G401 (cell line): ENCODE measurements around the gene HRH1. TPM values are rescaled to one million over a fixed set of nuclear protein-coding genes. Genes with fewer than 3 reads are reported as not detected.

Source experiments
- DNase-seq: peaks from one replicate; pipeline ENCODE4 v3.0.0-alpha.2; 2015; ENCODE audit warnings: low spot score
- in situ Hi-C: cut with HindIII; loops from 2 replicates; pipeline ENCODE4 v1.10.0; 2016; ENCODE audit warnings: low sequenced_read_pairs, mixed read lengths
- total RNA-seq: library from RNA; depleted of rRNA; stranded (reverse); fragments of >200 nt; shearing (Covaris generic); gene quantifications from 2 replicates; pipeline ENCODE4 v1.2.3, GENCODE V29; 2014; rRNA removed

The HRH1 gene
- total RNA-seq, 1 experiment from 2014 or later: not detected

DNA sequence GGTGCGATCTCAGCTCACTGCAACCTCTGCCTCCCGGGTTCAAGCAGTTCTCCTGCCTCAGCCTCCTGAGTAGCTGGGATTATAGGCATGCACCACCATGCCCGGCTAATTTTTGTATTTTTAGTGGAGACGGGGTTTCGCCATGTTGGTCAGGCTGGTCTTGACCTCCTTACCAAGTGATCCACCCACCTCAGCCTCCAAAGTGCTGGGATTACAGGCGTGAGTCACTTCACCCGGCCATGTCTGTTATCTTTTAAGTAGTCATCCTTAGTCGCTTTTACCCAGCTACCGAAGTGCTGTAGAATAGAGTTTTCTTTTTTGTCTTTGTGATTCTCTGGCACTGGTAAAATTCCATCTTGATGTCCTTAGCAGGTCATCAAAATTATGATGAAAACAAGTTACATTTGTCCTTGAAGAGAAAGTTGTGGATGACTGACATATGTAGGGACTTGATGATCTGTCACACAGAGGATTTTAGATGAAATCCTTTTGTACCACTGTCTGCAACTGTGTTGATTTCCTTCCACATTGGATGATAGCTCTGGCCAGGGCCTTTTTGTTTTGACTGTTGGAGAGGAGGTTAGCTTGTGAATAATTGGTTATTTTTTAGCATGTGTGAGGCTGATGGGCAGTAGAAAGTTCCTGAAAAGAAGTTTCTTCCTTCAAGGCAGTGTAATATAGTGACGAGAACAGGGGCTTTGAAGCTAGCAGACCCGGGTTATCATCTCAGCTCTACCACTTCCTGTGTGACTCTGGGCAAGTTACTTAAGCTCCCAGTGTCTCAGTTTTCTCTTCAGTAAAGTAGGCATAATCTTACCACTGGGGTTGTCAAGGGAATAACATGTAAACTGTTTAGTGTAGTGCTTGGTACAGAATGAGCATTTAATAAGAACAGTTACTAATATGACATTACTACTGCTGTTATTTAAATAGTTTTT, 136.7 kb downstream of the HRH1 start:
- no peak for DNase-seq
- in situ Hi-C loops: no loop called here

- DNase-seq: no peak
- in situ Hi-C loops: no loop called here
Observed at GRCh38 chr3:11291808-11292207, 137.5 kb downstream of the HRH1 start.

GRCh38 chr3:11297126-11297525, 142.8 kb downstream of the HRH1 start:
- in situ Hi-C loops: no loop called here
- no peak for DNase-seq

DNA sequence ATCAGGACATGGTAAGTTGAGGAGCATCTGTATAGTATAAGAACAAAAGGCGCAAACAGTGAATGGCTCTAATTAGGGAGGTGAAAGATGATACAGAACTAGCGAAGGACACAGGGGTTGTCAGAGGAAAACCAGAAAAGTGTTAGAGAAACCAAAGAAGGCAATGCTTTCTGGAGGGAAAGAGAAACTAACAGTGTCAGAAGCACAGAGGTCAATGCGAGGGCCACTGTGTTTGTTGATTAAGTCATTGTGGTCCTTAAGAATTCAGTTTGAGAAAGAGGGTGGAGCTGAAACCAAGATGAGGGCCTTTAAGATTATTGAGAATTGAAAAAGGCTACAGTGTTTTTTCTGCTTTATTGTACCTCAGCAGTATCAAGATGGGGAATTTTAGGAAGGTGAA, 146.7 kb downstream of the HRH1 start:
- in situ Hi-C loops: no loop called here

GRCh38 chr3:11302444-11302843, 148.2 kb downstream of the HRH1 start:
- in situ Hi-C loops: no loop called here
- DNase-seq: no peak

More for the DNA sequence above, 146.7 kb downstream of the HRH1 start:
- no peak for DNase-seq

DNA sequence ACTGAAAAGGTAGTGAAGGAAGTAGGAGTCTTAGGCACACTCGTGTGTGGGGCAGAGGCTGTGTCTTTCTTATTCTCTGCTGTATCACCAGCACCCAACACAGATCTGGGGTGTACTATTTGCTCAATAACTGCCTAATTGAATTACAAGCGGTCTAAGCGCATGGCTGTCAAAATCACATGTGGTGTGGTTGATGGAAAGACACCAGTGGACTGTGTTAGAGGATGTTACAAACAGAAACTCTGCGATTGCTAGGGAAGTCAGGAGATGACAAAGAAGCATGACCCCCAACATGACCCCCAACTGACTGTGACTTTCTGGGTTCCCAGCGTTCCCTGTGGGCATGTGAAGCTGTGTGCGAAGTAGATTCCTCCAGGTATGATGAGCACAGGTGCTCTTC, 149.9 kb downstream of the HRH1 start:
- DNase-seq: no peak
- in situ Hi-C loops: no loop called here

DNA sequence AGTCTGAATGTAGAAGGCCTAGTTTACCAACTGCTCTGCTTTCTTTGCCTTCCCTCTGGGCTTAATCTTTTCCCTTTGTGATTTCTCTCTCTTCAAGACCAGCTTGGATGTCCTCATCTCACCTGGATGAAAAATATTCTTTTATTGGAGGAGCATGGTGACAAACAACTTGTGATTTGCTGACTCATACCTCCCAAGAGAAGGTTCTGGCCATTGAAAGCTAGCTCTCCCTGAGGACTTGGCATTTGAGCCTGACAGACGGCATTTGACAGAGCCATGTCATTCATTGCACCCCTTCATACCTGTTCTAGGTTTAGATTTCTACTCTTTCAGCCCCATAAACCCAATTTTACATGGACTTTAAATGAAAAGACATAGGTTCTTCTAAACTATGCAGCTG, 151.2 kb downstream of the HRH1 start:
- DNase-seq: no peak
- in situ Hi-C loops: no loop called here

DNA sequence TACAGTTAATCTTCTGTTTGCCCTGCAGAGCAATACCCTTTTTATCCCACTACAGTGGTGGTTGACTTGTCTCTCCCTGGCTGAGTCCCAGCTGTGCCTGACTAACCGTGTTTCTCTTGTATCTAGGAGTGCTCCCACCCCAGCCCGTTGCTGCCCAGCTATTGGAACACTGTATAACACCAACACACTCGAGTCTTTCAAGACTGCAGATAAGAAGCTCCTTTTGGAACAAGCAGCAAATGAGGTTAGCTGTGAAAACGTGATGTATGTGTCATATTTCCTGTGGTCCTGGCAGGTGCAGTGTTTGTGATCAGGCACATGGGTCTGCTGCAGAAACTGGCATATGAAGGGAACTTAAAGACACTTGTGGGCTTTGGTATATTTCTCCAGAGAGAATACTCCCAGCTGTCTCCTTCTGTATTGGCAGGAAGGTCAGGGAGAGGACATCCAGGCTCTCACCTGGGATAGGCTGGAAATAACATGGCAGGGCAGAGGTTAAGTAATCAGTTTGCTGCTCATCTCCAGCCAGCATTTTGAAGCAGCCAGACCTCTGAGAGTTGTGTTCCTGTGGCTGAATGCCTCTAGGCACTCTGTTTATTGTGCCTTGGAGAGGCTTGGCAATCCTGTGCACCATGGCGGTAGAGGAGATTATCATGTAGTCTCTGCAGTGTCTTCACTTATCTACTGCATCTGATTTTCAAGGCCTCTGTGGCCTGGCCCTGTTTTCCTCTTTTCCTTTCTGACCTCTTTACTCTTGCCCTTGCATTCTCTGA, 152.7 kb downstream of the HRH1 start:
- no peak for DNase-seq
- in situ Hi-C loops: no loop called here

DNA sequence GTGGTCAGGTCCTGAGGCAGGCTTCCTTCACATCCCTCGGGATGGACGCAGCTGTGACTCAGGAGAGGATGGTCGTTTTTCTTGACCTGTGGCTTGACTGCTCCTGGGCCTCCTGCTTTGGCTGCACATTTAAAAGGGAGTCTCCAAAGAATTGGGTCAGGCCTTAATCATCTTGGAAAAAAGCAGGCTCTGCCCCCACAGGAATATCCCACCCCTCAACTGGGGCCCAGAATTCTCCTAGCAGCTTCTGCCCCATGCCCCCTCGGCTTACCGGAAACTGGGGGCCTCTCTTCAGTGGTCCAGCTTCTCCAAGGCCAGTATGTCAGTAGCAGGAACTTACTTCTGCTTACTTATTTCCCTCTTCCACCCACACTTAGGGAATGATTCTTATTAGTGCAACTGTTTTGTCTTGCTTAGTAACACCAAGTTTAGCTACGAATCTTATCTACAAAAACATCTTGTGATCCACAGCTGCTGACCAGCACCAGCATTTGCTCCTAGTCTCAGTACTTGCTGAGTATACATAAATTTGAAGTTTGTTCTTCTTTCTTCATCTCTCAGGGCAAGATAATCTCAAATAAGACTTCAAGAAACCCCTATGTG, 153.6 kb downstream of the HRH1 start:
- DNase-seq: no peak
- in situ Hi-C loops: no loop called here

DNA sequence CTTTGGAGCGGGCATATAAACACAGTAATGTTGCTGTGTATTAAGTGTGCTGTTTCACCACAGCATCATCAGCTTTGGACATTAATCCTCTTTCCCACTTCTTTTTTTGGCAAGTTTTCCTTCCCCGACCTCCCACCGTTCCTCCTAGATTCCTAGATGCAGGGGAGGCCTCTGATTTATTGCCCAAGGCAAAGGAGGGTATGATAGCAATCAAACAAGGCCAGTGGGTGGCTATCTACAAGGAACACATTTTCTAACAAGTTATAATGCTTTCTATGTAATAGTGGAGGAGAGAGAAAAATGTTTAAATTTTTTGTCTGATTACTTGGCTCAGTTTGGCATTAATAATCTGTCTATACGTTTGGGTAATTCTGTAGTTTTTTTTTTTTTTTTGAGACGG, 156.0 kb downstream of the HRH1 start:
- in situ Hi-C loops: no loop called here
- DNase-seq: no peak

- in situ Hi-C loops: no loop called here
- DNase-seq: peak; percentile 23
Observed at GRCh38 chr3:11312166-11312565, 157.9 kb downstream of the HRH1 start.

Other genes starting within 250 kb of the HRH1 start
- not detected in 2 replicates for gene SLC6A1, start 161.7 kb upstream of the HRH1 start, total RNA-seq
- gene ATG7, start 117.9 kb downstream of the HRH1 start, total RNA-seq: 37.5 and 48.5 TPM in 2 replicates